SK-N-SH treated with all-trans-retinoic acid at 6 μM for 48 hours (cell line): ENCODE results near the gene TAF3.

Source experiments
- ATAC-seq: fragments of 200-7000 bp; cut with Tn5 transposase; 3 replicates; pipeline ENCODE4 v1.9.1; 2020; ENCODE audit warnings: mild to moderate bottlenecking, moderate library complexity
- ARNTL ChIP-seq: fragments of 450-650 bp; formaldehyde crosslinking; IDR thresholded peaks from 2 replicates; pipeline ENCODE4 v1.5.0; 2020; ENCODE audit warnings: low read depth, mild to moderate bottlenecking, moderate library complexity, borderline replicate concordance
- BACH2 ChIP-seq: fragments of 250-450 bp; sonication (Bioruptor Pico); IDR thresholded peaks from 2 replicates; pipeline ENCODE4 v1.9.0; 2021; ENCODE audit warnings: mild to moderate bottlenecking, borderline replicate concordance
- CSDC2 ChIP-seq: fragments of 250-450 bp; sonication (Bioruptor Pico); IDR thresholded peaks from 2 replicates; pipeline ENCODE4 v1.5.0; 2020; ENCODE audit warnings: mild to moderate bottlenecking, moderate library complexity
- CSRNP3 ChIP-seq: fragments of 250-450 bp; sonication (Bioruptor Pico); IDR thresholded peaks from 2 replicates; pipeline ENCODE4 v1.5.1; 2021; ENCODE audit warnings: mild to moderate bottlenecking, moderate library complexity
- ESRRG ChIP-seq: fragments of 250-450 bp; sonication (Bioruptor Pico); IDR thresholded peaks from 2 replicates; pipeline ENCODE4 v1.6.1; 2021; ENCODE audit warnings: mild to moderate bottlenecking
- GLIS3 ChIP-seq: fragments of 250-450 bp; sonication (Bioruptor Pico); IDR thresholded peaks from 2 replicates; pipeline ENCODE4 v1.5.0; 2020; ENCODE audit warnings: mild to moderate bottlenecking, moderate library complexity
- ISL1 ChIP-seq: fragments of 250-450 bp; sonication (Bioruptor Pico); IDR thresholded peaks from 2 replicates; pipeline ENCODE4 v2.1.2; 2022; ENCODE audit warnings: mild to moderate bottlenecking, moderate library complexity
- OSR1 ChIP-seq: fragments of 250-450 bp; sonication (Bioruptor Pico); IDR thresholded peaks from 2 replicates; pipeline ENCODE4 v1.8.0; 2022; ENCODE audit warnings: moderate library complexity, mild to moderate bottlenecking, inconsistent platforms
- PATZ1 ChIP-seq: fragments of 250-450 bp; sonication (Bioruptor Pico); IDR thresholded peaks from 2 replicates; pipeline ENCODE4 v1.8.0; 2020; ENCODE audit warnings: mild to moderate bottlenecking, moderate library complexity, borderline replicate concordance
- POU6F1 ChIP-seq: fragments of 250-450 bp; sonication (Bioruptor Pico); IDR thresholded peaks from 2 replicates; pipeline ENCODE4 v1.8.0; 2021; ENCODE audit warnings: low read depth, mild to moderate bottlenecking, moderate library complexity, borderline replicate concordance
- PPARA ChIP-seq: fragments of 250-450 bp; sonication (Bioruptor Pico); IDR thresholded peaks from 2 replicates; pipeline ENCODE4 v1.5.0; 2020; ENCODE audit warnings: mild to moderate bottlenecking, borderline replicate concordance
- RARB ChIP-seq: fragments of 250-450 bp; sonication (Bioruptor Pico); IDR thresholded peaks from 2 replicates; pipeline ENCODE4 v1.8.0; 2021; ENCODE audit warnings: mild to moderate bottlenecking, moderate library complexity
- SNAI2 ChIP-seq: fragments of 250-450 bp; sonication (Bioruptor Pico); IDR thresholded peaks from 2 replicates; pipeline ENCODE4 v1.5.0; 2020; ENCODE audit warnings: mild to moderate bottlenecking, moderate library complexity
- TCF4 ChIP-seq: fragments of 250-450 bp; sonication (Bioruptor Pico); IDR thresholded peaks from 2 replicates; pipeline ENCODE4 v1.8.0; 2021; ENCODE audit warnings: mild to moderate bottlenecking, moderate library complexity, borderline replicate concordance
- TOX ChIP-seq: fragments of 250-450 bp; sonication (Bioruptor Pico); IDR thresholded peaks from 2 replicates; pipeline ENCODE4 v1.8.0; 2021; ENCODE audit warnings: mild to moderate bottlenecking, moderate library complexity, borderline replicate concordance
- TSHZ2 ChIP-seq: fragments of 250-450 bp; sonication (Bioruptor Pico); IDR thresholded peaks from 2 replicates; pipeline ENCODE4 v1.5.0; 2020; ENCODE audit warnings: mild to moderate bottlenecking, moderate library complexity
- ZC3H10 ChIP-seq: fragments of 250-450 bp; sonication (Bioruptor Pico); IDR thresholded peaks from 2 replicates; pipeline ENCODE4 v1.5.1; 2021; ENCODE audit warnings: mild to moderate bottlenecking, moderate library complexity
- ZFP3 ChIP-seq: fragments of 250-450 bp; sonication (Bioruptor Pico); IDR thresholded peaks from 2 replicates; pipeline ENCODE4 v1.5.0; 2020; ENCODE audit warnings: mild to moderate bottlenecking, moderate library complexity
- ZFP30 ChIP-seq: fragments of 450-650 bp; formaldehyde crosslinking; IDR thresholded peaks from 2 replicates; pipeline ENCODE4 v1.5.0; 2022; ENCODE audit warnings: mild to moderate bottlenecking, moderate library complexity
- ZNF565 ChIP-seq: fragments of 450-650 bp; formaldehyde crosslinking; conservative IDR thresholded peaks from 2 replicates; pipeline ENCODE4 v1.5.0; 2020; ENCODE audit warnings: low read depth, mild to moderate bottlenecking, moderate library complexity
- ZNF70 ChIP-seq: fragments of 450-650 bp; formaldehyde crosslinking; IDR thresholded peaks from 2 replicates; pipeline ENCODE4 v1.5.0; 2020; ENCODE audit warnings: mild to moderate bottlenecking, moderate library complexity
- ZNF8 ChIP-seq: fragments of 450-650 bp; formaldehyde crosslinking; IDR thresholded peaks from 2 replicates; pipeline ENCODE4 v1.5.0; 2020; ENCODE audit warnings: mild to moderate bottlenecking, moderate library complexity
- TF ChIP-seq, protein P1 (sequence below): fragments of 250-450 bp; sonication (Bioruptor Pico); IDR thresholded peaks from 2 replicates; pipeline ENCODE4 v1.5.1; 2020; ENCODE audit warnings: low read depth, mild to moderate bottlenecking, moderate library complexity

The TAF3 gene

GRCh38 chr10:7792541-7792940 lies 25.8 kb upstream of the TAF3 start:
- TF ChIP-seq ISL1 (CRISPR knock-in tag) = peak; percentile 55; the same call in 1 of the 2 replicates
- no peak for TF ChIP-seq PPARA (CRISPR knock-in tag)
- no peak for TF ChIP-seq TCF4 (CRISPR knock-in tag)
- TF ChIP-seq ZFP30 (CRISPR knock-in tag) = no peak
- 0 out of 2 replicates have a peak, but pooled peaks have one; percentile 54 for TF ChIP-seq ZFP3 (CRISPR knock-in tag)
- ATAC-seq = no peak

GRCh38 chr10:7794251-7795026 lies 23.9 kb upstream of the TAF3 start:
- ATAC-seq = no peak
- no peak for TF ChIP-seq BACH2
- no peak for TF ChIP-seq ESRRG (CRISPR knock-in tag)
- no peak for TF ChIP-seq TCF4 (CRISPR knock-in tag)
- no peak for TF ChIP-seq RARB (CRISPR knock-in tag)
- TF ChIP-seq PPARA (CRISPR knock-in tag) = no peak
- TF ChIP-seq SNAI2 (CRISPR knock-in tag) = no peak
- TF ChIP-seq GLIS3 (CRISPR knock-in tag) = no peak
- TF ChIP-seq PATZ1 = no peak
- TF ChIP-seq CSDC2 = no peak

DNA sequence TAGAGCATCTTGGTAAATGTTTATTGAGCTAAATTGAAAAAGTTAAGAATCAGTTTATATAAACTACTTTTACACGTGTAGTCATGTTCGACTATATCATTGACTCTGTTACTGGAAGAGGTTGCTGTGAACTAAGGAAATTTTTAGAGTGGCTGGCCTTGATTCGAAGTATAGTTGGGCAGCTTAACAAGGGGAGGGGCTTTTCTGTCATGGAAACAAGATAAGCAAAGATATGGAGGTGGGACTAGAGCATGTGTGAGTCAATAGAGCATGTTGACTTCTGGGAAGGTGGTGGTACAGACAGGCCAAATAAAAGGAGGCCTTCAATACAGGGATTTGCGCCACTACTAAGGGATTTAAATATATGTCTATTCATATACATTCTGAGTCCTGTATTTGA lies 22.7 kb upstream of the TAF3 start:
- no peak for ATAC-seq
- TF ChIP-seq PATZ1 (no peak), ESRRG (CRISPR knock-in tag) (no peak), RARB (CRISPR knock-in tag) (no peak), GLIS3 (CRISPR knock-in tag) (no peak), ZFP3 (CRISPR knock-in tag) (no peak), ZFP30 (CRISPR knock-in tag) (no peak), CSDC2 (no peak), OSR1 (CRISPR knock-in tag) (no peak), CSRNP3 (CRISPR knock-in tag) (no peak), ZNF565 (CRISPR knock-in tag) (no peak)
- TF ChIP-seq, protein P1, sequence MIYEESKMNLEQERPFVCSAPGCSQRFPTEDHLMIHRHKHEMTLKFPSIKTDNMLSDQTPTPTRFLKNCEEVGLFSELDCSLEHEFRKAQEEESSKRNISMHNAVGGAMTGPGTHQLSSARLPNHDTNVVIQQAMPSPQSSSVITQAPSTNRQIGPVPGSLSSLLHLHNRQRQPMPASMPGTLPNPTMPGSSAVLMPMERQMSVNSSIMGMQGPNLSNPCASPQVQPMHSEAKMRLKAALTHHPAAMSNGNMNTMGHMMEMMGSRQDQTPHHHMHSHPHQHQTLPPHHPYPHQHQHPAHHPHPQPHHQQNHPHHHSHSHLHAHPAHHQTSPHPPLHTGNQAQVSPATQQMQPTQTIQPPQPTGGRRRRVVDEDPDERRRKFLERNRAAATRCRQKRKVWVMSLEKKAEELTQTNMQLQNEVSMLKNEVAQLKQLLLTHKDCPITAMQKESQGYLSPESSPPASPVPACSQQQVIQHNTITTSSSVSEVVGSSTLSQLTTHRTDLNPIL (CRISPR knock-in tag) = no peak

- ATAC-seq = peak; percentile 99
- TF ChIP-seq ZC3H10 (CRISPR knock-in tag) (no peak), ZFP3 (CRISPR knock-in tag) (no peak), OSR1 (CRISPR knock-in tag) (no peak), SNAI2 (CRISPR knock-in tag) (peak; percentile 68; the same call in 1 of the 2 replicates), CSDC2 (no peak), PPARA (CRISPR knock-in tag) (no peak), ZNF565 (CRISPR knock-in tag) (no peak), ZFP30 (CRISPR knock-in tag) (no peak), TSHZ2 (CRISPR knock-in tag) (no peak), ZNF70 (CRISPR knock-in tag) (no peak), ESRRG (CRISPR knock-in tag) (0 out of 2 replicates have a peak, but pooled peaks have one; percentile 64), GLIS3 (CRISPR knock-in tag) (no peak), ZNF8 (no peak), BACH2 (no peak), ARNTL (CRISPR knock-in tag) (no peak), TOX (CRISPR knock-in tag) (no peak), POU6F1 (CRISPR knock-in tag) (no peak), RARB (CRISPR knock-in tag) (no peak)
Observed at GRCh38 chr10:7797582-7797981, 20.7 kb upstream of the TAF3 start.
